Activated naive CD8-positive, alpha-beta T cell (primary cell): Measurements from ENCODE around the gene C1QTNF8.

ENCODE experiments used
- H3K27ac Mint-ChIP-seq: one replicate; pipeline ENCODE4 v1.8.0; 2021; ENCODE audit warnings: mixed read lengths
- H3K27me3 Mint-ChIP-seq: one replicate; pipeline ENCODE4 v1.8.0; 2021; ENCODE audit warnings: mixed read lengths
- H3K36me3 Mint-ChIP-seq: one replicate; pipeline ENCODE4 v1.8.0; 2021; ENCODE audit warnings: mixed read lengths
- H3K4me1 Mint-ChIP-seq: one replicate; pipeline ENCODE4 v1.8.0; 2021; ENCODE audit warnings: low read depth, mixed read lengths
- H3K4me3 Mint-ChIP-seq: one replicate; pipeline ENCODE4 v1.8.0; 2021; ENCODE audit warnings: mild to moderate bottlenecking, mixed read lengths
- H3K9me3 Mint-ChIP-seq: one replicate; pipeline ENCODE4 v1.8.0; 2021; ENCODE audit warnings: low read depth, mixed read lengths

Gene C1QTNF8, protein sequence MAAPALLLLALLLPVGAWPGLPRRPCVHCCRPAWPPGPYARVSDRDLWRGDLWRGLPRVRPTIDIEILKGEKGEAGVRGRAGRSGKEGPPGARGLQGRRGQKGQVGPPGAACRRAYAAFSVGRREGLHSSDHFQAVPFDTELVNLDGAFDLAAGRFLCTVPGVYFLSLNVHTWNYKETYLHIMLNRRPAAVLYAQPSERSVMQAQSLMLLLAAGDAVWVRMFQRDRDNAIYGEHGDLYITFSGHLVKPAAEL

DNA sequence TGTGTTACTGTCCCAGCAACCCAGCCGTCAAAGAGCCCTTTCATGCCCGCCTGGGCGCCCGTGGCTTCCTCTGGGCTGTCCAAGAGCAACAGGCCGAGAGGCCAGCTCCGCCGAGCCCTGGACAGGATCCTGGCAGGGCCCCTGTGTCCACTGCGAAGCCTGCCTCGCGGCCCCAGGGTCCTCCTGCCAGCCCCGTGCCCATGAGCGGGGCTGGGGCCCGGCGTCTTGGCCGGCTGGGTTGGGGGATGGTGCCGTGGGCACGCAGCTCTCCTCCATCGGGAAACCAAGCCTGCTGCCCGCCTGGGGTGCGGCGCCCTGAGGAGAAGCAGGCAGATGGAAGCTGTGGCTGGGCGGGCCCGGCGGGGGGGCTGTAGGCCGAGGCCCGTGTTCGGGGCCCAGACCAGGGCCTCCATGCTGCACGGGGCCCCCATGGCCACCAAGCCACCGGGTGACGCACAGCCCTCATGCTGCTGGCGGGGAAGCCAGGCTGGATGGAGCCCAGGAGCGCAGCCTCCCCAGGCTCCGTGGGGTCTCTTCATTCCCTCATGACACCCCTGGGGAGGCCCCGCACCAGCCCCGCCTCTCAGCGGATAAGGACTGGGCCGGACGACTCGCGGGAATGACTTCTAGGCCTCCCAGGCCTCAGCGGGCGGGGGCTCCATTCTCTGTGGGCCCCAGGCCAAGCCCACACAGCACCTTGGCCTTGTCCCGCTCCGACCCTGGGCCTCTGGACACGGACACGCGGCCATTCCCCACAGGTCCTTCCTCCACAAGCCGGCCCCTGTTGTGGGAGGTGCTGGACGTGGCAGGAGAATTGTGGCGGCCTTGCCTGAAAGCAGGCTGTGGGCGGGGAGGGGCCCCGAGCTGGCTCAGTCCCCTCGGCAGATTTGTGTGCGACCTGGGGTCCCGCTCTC, at the start of gene C1QTNF8:
Gene C1QTNF8, minus strand, starts transcription at position 76 of the 914 bp plus-strand sequence. CDS start 1,322 bp downstream, outside the sequence.
- Mint-ChIP-seq H3K27me3 (no peaks in the 10 kb centered on the region), H3K4me1 (no peaks in the 10 kb centered on the region), H3K36me3 (no peaks in the 10 kb centered on the region), H3K9me3 (no peaks in the 10 kb centered on the region), H3K27ac (no peak within 1 kb of the TSS), H3K4me3 (no peak within 1 kb of the TSS)

DNA sequence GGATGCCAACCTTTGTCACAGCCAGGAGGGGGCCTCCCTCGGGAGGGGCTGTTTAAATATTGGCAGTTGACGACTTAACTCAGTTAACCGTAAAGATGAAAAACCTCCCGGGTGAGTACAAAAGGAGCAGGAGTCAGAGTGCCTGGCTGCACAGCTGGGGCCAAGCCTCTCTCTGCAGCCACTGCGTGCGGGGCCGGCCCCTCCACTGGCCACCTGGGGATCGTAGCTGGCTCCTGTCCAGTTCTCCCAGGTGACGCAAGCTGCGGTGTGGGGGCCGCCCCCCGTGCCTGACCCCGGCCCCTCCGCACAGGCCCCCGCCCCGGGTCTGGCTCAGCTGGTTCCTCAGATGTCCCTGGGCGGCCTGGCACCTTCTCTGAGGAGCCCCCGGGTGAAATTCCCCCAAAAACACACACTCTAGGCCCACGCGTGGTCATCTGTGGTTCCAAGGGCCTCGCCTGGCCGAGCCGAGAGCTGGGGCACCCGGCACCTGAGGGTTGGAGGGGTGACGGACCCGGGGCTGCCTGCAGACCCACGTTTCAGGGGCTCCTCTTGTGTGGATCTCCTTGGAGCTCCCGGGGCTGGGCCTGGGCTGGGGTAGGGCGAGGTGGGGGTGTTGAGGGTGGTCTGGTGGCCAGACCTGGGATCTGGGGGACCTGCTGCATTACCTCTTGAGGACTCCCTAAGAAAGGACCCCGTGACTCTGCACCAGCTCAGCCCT, 49.5 kb upstream of the C1QTNF8 start:
- Mint-ChIP-seq H3K27me3 (no peaks in the 10 kb centered on the region), H3K9me3 (no peaks in the 10 kb centered on the region), H3K36me3 (no peaks in the 10 kb centered on the region)

GRCh38 chr16:1144476-1145382, 48.7 kb upstream of the C1QTNF8 start:
- H3K4me1 Mint-ChIP-seq, result peaks cover 3% of the 10 kb centered on the region
- no peaks in the 10 kb centered on the region for H3K9me3 Mint-ChIP-seq
- no peak overlapping the region for H3K27ac Mint-ChIP-seq
- H3K36me3 Mint-ChIP-seq, result no peaks in the 10 kb centered on the region
- no peaks in the 10 kb centered on the region for H3K27me3 Mint-ChIP-seq
- no peak overlapping the region for H3K4me3 Mint-ChIP-seq

More for the DNA sequence above, 49.5 kb upstream of the C1QTNF8 start:
- H3K27ac Mint-ChIP-seq, result no peak overlapping the region
- peaks cover 3% of the 10 kb centered on the region for H3K4me1 Mint-ChIP-seq
- H3K4me3 Mint-ChIP-seq, result no peak overlapping the region

- Mint-ChIP-seq H3K9me3 (no peaks in the 10 kb centered on the region), H3K27ac (no peak overlapping the region), H3K36me3 (no peaks in the 10 kb centered on the region), H3K27me3 (no peaks in the 10 kb centered on the region), H3K4me3 (no peak overlapping the region), H3K4me1 (peaks cover 3% of the 10 kb centered on the region)
Observed at GRCh38 chr16:1143761-1144450, 47.9 kb upstream of the C1QTNF8 start.

- H3K27ac Mint-ChIP-seq, result no peak overlapping the region
- peaks cover 3% of the 10 kb centered on the region for H3K4me1 Mint-ChIP-seq
- no peaks in the 10 kb centered on the region for H3K27me3 Mint-ChIP-seq
- H3K4me3 Mint-ChIP-seq, result no peak overlapping the region
- H3K9me3 Mint-ChIP-seq, result no peaks in the 10 kb centered on the region
- no peaks in the 10 kb centered on the region for H3K36me3 Mint-ChIP-seq
Observed at GRCh38 chr16:1142911-1143310, 46.9 kb upstream of the C1QTNF8 start.

DNA sequence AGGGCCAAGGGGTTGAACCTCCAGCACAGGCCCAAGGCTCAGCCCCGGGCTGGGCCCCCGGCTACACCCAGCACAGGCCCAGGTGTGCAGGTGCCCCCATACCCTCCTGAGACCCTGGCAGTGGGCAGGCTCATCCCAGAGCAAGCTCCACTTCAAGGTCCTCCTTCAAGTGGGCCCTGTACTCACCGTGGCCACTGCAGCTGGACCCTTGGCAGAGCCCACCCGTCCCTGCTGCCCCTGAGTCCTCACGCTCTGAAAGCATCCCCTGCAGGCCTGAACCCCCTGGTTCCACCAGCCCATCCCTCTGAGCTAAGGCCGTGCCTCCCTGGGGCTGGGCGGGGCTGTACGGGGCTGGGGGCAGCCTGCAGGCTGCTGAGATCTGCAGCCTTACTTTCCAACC, 45.7 kb upstream of the C1QTNF8 start:
- Mint-ChIP-seq H3K27me3 (no peaks in the 10 kb centered on the region), H3K4me1 (peaks cover 3% of the 10 kb centered on the region), H3K9me3 (no peaks in the 10 kb centered on the region), H3K4me3 (no peak overlapping the region), H3K27ac (no peak overlapping the region), H3K36me3 (no peaks in the 10 kb centered on the region)

DNA sequence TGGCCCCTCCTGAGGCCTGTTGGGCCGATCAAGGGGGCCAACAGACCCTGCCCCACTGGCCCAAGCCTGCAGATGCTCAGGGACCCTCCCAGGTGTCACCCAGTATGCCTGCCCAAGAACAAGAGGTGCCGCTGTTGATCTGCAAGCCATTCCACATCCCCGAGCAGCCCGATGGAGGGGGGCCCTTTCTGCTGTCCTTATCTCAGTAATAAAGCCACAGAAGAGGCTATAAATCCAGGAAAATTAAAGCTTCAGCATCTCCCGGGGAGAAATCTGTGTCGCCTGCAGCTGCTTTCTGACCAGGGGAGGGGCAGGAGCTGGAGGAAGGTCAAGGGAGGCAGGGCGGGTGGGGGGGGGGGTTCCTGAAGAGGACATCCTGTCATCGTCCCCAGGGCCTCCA, 45.1 kb upstream of the C1QTNF8 start:
- Mint-ChIP-seq H3K36me3 (no peaks in the 10 kb centered on the region), H3K27me3 (no peaks in the 10 kb centered on the region), H3K9me3 (no peaks in the 10 kb centered on the region), H3K27ac (no peak overlapping the region), H3K4me1 (peaks cover 3% of the 10 kb centered on the region), H3K4me3 (no peak overlapping the region)

GRCh38 chr16:1140582-1141162, 44.6 kb upstream of the C1QTNF8 start:
- no peak overlapping the region for H3K27ac Mint-ChIP-seq
- H3K4me3 Mint-ChIP-seq, result no peak overlapping the region
- H3K36me3 Mint-ChIP-seq, result no peaks in the 10 kb centered on the region
- H3K9me3 Mint-ChIP-seq, result no peaks in the 10 kb centered on the region
- H3K27me3 Mint-ChIP-seq, result no peaks in the 10 kb centered on the region
- peaks cover 3% of the 10 kb centered on the region for H3K4me1 Mint-ChIP-seq

DNA sequence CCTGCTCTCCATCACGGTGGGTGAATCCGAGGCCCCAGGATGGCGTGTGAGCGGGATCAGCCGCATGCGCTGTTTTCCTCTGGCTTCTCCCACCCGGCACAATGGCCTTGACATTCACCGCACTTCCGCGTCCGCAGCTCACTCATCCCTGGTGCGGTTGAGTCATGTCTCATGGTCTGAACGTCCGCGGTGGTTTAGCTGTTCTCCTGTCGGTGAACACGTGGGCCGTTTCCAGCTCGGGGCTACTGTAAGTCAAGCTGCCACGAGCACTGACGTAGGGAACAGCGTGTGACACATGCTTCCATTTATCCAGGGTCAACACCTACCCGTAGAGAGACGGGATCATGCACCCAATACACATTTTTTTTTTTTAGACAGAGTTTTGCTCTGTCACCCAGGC, 41.6 kb upstream of the C1QTNF8 start:
- Mint-ChIP-seq H3K27ac (no peak overlapping the region), H3K27me3 (no peaks in the 10 kb centered on the region), H3K9me3 (no peaks in the 10 kb centered on the region), H3K4me3 (no peak overlapping the region), H3K36me3 (no peaks in the 10 kb centered on the region), H3K4me1 (peaks cover 3% of the 10 kb centered on the region)

GRCh38 chr16:1135459-1135825, 39.4 kb upstream of the C1QTNF8 start:
- no peaks in the 10 kb centered on the region for H3K9me3 Mint-ChIP-seq
- no peaks in the 10 kb centered on the region for H3K36me3 Mint-ChIP-seq

GRCh38 chr16:1134776-1135458, 38.9 kb upstream of the C1QTNF8 start:
- Mint-ChIP-seq H3K9me3 (no peaks in the 10 kb centered on the region), H3K27me3 (no peaks in the 10 kb centered on the region), H3K4me1 (no peaks in the 10 kb centered on the region), H3K4me3 (no peak overlapping the region), H3K36me3 (no peaks in the 10 kb centered on the region), H3K27ac (no peak overlapping the region)

More at GRCh38 chr16:1135459-1135825, 39.4 kb upstream of the C1QTNF8 start:
- no peak overlapping the region for H3K4me3 Mint-ChIP-seq
- no peaks in the 10 kb centered on the region for H3K27me3 Mint-ChIP-seq
- no peak overlapping the region for H3K27ac Mint-ChIP-seq
- no peaks in the 10 kb centered on the region for H3K4me1 Mint-ChIP-seq

DNA sequence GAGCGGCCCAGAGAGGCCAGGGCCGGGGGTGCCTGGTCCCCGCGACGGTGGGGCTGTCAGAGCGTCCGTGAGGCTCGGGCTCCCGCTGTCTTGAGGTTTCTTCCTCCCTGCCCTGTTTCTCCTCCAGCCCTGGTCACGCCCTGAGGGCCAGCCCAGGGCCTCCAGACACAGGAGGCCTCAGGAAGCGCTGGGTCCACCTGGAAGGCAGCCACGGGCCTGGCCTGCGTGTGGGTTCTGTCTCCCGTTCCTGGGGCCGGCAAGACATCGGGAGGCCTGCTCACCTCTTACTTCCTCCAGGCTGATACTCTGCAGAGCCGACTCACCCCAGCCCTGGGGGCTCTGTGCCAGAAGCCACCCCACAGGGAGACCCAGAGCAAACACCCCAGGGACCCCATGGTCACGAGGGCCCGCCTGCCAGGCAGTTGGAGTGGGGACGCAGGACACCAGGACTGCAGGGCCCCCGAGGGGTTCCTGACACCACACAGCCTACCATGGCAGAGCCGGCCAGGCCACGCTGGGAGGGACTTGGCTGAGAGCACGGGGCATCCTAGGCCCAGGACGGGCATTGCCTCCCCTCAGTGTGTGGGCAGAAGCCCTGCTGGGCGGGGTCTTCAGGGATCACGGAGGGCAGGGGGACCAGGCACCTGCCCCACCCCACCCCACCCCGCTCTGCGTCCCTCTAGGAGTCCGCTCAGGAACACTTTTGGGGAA, 37.9 kb upstream of the C1QTNF8 start:
- Mint-ChIP-seq H3K27ac (no peak overlapping the region), H3K4me3 (no peak overlapping the region), H3K27me3 (no peaks in the 10 kb centered on the region), H3K36me3 (no peaks in the 10 kb centered on the region), H3K4me1 (no peaks in the 10 kb centered on the region), H3K9me3 (no peaks in the 10 kb centered on the region)

- Mint-ChIP-seq H3K9me3 (no peaks in the 10 kb centered on the region), H3K27me3 (no peaks in the 10 kb centered on the region), H3K4me1 (no peaks in the 10 kb centered on the region), H3K27ac (no peak overlapping the region), H3K4me3 (no peak overlapping the region), H3K36me3 (no peaks in the 10 kb centered on the region)
Observed at GRCh38 chr16:1133271-1133670, 37.2 kb upstream of the C1QTNF8 start.
